HUDEP-2 (cell line): Measurements from ENCODE around the gene RUNX2.
A peak's percentile ranks its signal among the peaks of the same experiment; 100 is the strongest.

ENCODE experiments used
- DNase-seq, 76 experiments: peaks; one replicate each; lab custom pipeline; 2025; ENCODE audit not compliant: unreplicated experiment in 76 of 76; lab: John Stamatoyannopoulos, UW

Gene RUNX2

GRCh38 chr6:45398075-45398813 is 70.1 kb downstream of the RUNX2 start:
- no peak for DNase-seq

- no peak for DNase-seq
Observed at GRCh38 chr6:45400021-45400420, 71.9 kb downstream of the RUNX2 start.

GRCh38 chr6:45411959-45412358 is 83.8 kb downstream of the RUNX2 start:
- no peak for DNase-seq

- no peak for DNase-seq
Observed at GRCh38 chr6:45415315-45415714, 87.2 kb downstream of the RUNX2 start.

GRCh38 chr6:45415788-45416518 is 87.8 kb downstream of the RUNX2 start:
- DNase-seq: no peak

- DNase-seq: no peak
Observed at GRCh38 chr6:45416700-45417099, 88.6 kb downstream of the RUNX2 start.

GRCh38 chr6:45417436-45417835 is 89.3 kb downstream of the RUNX2 start:
- DNase-seq: peak in 19 of 76 experiments; percentile 10 to 61 (median 30)

- DNase-seq: peak in 69 of 76 experiments; percentile 23 to 80 (median 64)
Observed at GRCh38 chr6:45419571-45420082, 91.5 kb downstream of the RUNX2 start.

- peak in 6 of 76 experiments; percentile 5 to 36 (median 20) for DNase-seq
Observed at GRCh38 chr6:45420083-45420908, 92.2 kb downstream of the RUNX2 start.

- DNase-seq: no peak
Observed at GRCh38 chr6:45420909-45421708, 93.0 kb downstream of the RUNX2 start.

- DNase-seq: peak in 25 of 76 experiments; percentile 14 to 75 (median 40)
Observed at GRCh38 chr6:45421709-45422502, 93.8 kb downstream of the RUNX2 start.

GRCh38 chr6:45422503-45423110 is 94.5 kb downstream of the RUNX2 start:
- peak in 7 of 76 experiments; percentile 9 to 59 (median 46) for DNase-seq

GRCh38 chr6:45423111-45423823 is 95.1 kb downstream of the RUNX2 start:
- DNase-seq: peak in 3 of 76 experiments; percentile 11 to 23 (median 17)

GRCh38 chr6:45423824-45424450 is 95.8 kb downstream of the RUNX2 start:
- peak in 12 of 76 experiments; percentile 6 to 48 (median 22) for DNase-seq

GRCh38 chr6:45424451-45424861 is 96.3 kb downstream of the RUNX2 start:
- DNase-seq: peak in 16 of 76 experiments; percentile 17 to 79 (median 48)

GRCh38 chr6:45426251-45426650 is 98.1 kb downstream of the RUNX2 start:
- DNase-seq: no peak

GRCh38 chr6:45427726-45428125 is 99.6 kb downstream of the RUNX2 start:
- DNase-seq: no peak

GRCh38 chr6:45428727-45429126 is 100.6 kb downstream of the RUNX2 start:
- DNase-seq: no peak
